ENCODE measurements around the gene FMN1. TPM values are rescaled to one million over a fixed set of nuclear protein-coding genes. Genes with fewer than 3 reads are reported as not detected.

FMN1 gene
- total and polyA plus RNA-seq, 2 of the 8 experiments (the other 6 are each of a cell fraction or from before 2014, with no cell fraction given) = 0.27 to 3.7 TPM

- TF ChIP-seq CTCF (IDR thresholded peaks at IDR 0.05; ENCODE audit: control extremely low read depth in 1 of 3, insufficient read depth in 1 of 3, low read depth in 1 of 3, low read length in 3 of 3) = no peak
These were observed 95.3 kb downstream of the FMN1 start (continued) for GRCh38 chr15:33099213-33099612.
